Activated CD4-positive, alpha-beta memory T cell treated with anti-CD3 and anti-CD28 coated beads for 36 hours (primary cell): Measurements from ENCODE around the gene CALCR. TPM values are rescaled to one million over a fixed set of nuclear protein-coding genes. Genes with fewer than 3 reads are reported as not detected.

ENCODE experiments used
- CTCF ChIA-PET: fragments of 350-600 bp; sonication (Branson Sonifier 250); formaldehyde crosslinking; loops from one replicate; lab custom pipeline; 2021; ENCODE audit warnings: antibody characterized with exemption, inconsistent platforms; lab: Charles Lee
- POLR2A ChIA-PET: fragments of 350-600 bp; sonication (Branson Sonifier 250); formaldehyde crosslinking; loops from one replicate; lab custom pipeline; 2021; ENCODE audit warnings: antibody characterized with exemption; lab: Charles Lee
- DNase-seq: peaks from one replicate; pipeline ENCODE4 v3.0.0-alpha.2; 2020
- H3K27ac Mint-ChIP-seq: one replicate; pipeline ENCODE4 v1.8.0; 2021; ENCODE audit warnings: mixed read lengths
- H3K27me3 Mint-ChIP-seq: one replicate; pipeline ENCODE4 v1.8.0; 2021; ENCODE audit warnings: mixed read lengths
- H3K36me3 Mint-ChIP-seq: one replicate; pipeline ENCODE4 v1.8.0; 2021; ENCODE audit warnings: mixed read lengths
- H3K4me1 Mint-ChIP-seq: one replicate; pipeline ENCODE4 v1.8.0; 2021; ENCODE audit warnings: low read depth, mixed read lengths
- H3K4me3 Mint-ChIP-seq: one replicate; pipeline ENCODE4 v1.8.0; 2021; ENCODE audit warnings: mild to moderate bottlenecking, mixed read lengths
- H3K9me3 Mint-ChIP-seq: one replicate; pipeline ENCODE4 v1.8.0; 2021; ENCODE audit warnings: mixed read lengths
- intact Hi-C: fragments of 100-400 bp; cut with micrococcal nuclease; formaldehyde crosslinking; loops from one replicate; pipeline ENCODE4 v1.15.1; 2023
- total RNA-seq, 2 experiments: library from RNA; stranded (reverse); gene quantifications; one replicate each; pipeline ENCODE4 v1.2.3, GENCODE V29; 2021

Gene CALCR
- total RNA-seq, 2 experiments from 2014 or later: not detected

DNA sequence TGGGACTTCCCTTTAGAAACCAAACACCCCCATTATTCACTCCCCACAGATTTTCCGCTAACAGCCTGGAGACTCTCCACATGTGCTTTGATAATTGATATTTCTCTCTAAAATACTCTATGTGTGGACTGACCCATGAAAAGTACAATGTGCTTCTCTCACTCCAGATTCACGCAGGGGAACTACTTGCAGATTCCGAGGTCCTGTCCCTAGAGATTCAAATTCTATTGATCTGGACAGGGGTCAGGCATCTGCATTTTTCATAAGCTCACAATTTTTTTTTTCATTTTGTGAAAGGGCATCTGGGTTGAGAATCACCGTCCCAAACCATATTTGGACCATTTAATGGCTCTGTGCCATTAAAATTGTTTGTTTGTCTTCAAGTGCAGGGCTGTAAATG lies 98.7 kb downstream of the CALCR start:
- intact Hi-C loops: no loop called here
- H3K4me3 Mint-ChIP-seq: no peak overlapping the region
- H3K36me3 Mint-ChIP-seq: no peaks in the 10 kb centered on the region
- H3K4me1 Mint-ChIP-seq: no peaks in the 10 kb centered on the region
- H3K27ac Mint-ChIP-seq: no peak overlapping the region
- CTCF ChIA-PET: no interaction called here
- H3K9me3 Mint-ChIP-seq: no peaks in the 10 kb centered on the region
- no peak for DNase-seq
- POLR2A ChIA-PET: no interaction called here
- H3K27me3 Mint-ChIP-seq: no peaks in the 10 kb centered on the region

DNA sequence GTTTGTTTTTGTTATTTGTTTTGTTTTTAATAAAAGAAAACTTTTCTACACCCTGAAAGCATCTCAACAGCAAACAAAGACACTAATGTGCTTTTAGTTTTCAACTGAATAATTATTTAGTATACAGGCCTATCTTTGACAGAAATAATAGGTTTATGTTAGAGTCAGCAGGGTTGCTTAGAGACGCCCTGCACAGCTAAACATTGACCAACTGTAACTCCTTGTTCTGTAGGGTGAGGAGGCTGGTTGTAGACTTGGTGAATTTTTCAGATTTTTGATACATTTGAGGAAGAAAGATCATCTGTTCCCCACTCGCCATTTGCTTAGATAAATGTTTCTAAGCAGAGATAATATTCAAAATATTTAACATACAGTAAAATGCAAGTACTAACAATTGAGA lies 103.1 kb downstream of the CALCR start:
- intact Hi-C loops: no loop called here
- Mint-ChIP-seq H3K27ac (no peak overlapping the region), H3K4me1 (no peaks in the 10 kb centered on the region), H3K27me3 (no peaks in the 10 kb centered on the region), H3K36me3 (no peaks in the 10 kb centered on the region), H3K9me3 (no peaks in the 10 kb centered on the region), H3K4me3 (no peak overlapping the region)
- CTCF ChIA-PET: no interaction called here
- POLR2A ChIA-PET: no interaction called here
- DNase-seq: no peak

DNA sequence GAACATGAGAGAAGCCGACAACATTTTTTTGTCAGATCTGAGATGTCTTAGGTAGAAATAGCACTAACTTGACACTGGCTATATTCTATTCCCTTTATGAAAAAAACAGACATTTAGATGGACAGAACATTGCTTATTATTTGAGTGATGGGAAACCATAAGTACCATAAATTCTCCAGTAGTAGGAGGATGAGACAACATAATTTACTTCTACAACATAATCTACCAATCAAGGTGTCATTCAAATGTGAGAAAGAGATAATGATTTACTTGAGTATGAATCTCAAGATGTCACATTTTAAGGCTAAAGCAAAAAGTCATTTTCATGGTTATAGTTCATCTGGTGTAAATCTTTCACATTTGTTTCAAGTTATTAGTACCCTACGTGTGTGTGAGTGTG lies 110.8 kb downstream of the CALCR start:
- DNase-seq: no peak
- POLR2A ChIA-PET: no interaction called here
- no peaks in the 10 kb centered on the region for H3K9me3 Mint-ChIP-seq

GRCh38 chr7:93461350-93461749 lies 113.2 kb downstream of the CALCR start:
- POLR2A ChIA-PET: no interaction called here
- Mint-ChIP-seq H3K27ac (no peak overlapping the region), H3K4me1 (no peaks in the 10 kb centered on the region), H3K9me3 (no peaks in the 10 kb centered on the region), H3K36me3 (no peaks in the 10 kb centered on the region), H3K4me3 (no peak overlapping the region), H3K27me3 (peaks cover 2% of the 10 kb centered on the region)
- DNase-seq: no peak
- CTCF ChIA-PET: interaction anchor here (1.1 kb wide), 1 partner anchor 934 kb away, joined by 3 read pairs; the partner anchor contains the start of gene COL1A2
- intact Hi-C loops: no loop called here

More for the DNA sequence above, 110.8 kb downstream of the CALCR start:
- Mint-ChIP-seq H3K27me3 (peaks cover 2% of the 10 kb centered on the region), H3K27ac (no peak overlapping the region), H3K4me1 (no peaks in the 10 kb centered on the region), H3K4me3 (no peak overlapping the region), H3K36me3 (no peaks in the 10 kb centered on the region)
- CTCF ChIA-PET: no interaction called here
- intact Hi-C loops: no loop called here

GRCh38 chr7:93453262-93453661 lies 121.3 kb downstream of the CALCR start:
- no peaks in the 10 kb centered on the region for H3K9me3 Mint-ChIP-seq
- ChIA-PET POLR2A (no interaction called here), CTCF (interaction anchor here (1.8 kb wide), 1 partner anchor 10 kb away, joined by 8 read pairs; no protein-coding TSS in a partner anchor)
- H3K27me3 Mint-ChIP-seq: peaks cover 4% of the 10 kb centered on the region
- H3K4me3 Mint-ChIP-seq: no peak overlapping the region
- H3K36me3 Mint-ChIP-seq: no peaks in the 10 kb centered on the region
- no peak for DNase-seq
- H3K4me1 Mint-ChIP-seq: no peaks in the 10 kb centered on the region
- intact Hi-C loops: no loop called here
- H3K27ac Mint-ChIP-seq: no peak overlapping the region

GRCh38 chr7:93448176-93448575 lies 126.3 kb downstream of the CALCR start:
- ChIA-PET CTCF (no interaction called here), POLR2A (no interaction called here)
- Mint-ChIP-seq H3K4me1 (no peaks in the 10 kb centered on the region), H3K9me3 (no peaks in the 10 kb centered on the region), H3K4me3 (no peak overlapping the region), H3K36me3 (no peaks in the 10 kb centered on the region), H3K27me3 (peaks cover 3% of the 10 kb centered on the region), H3K27ac (no peak overlapping the region)
- no peak for DNase-seq
- intact Hi-C loops: no loop called here

DNA sequence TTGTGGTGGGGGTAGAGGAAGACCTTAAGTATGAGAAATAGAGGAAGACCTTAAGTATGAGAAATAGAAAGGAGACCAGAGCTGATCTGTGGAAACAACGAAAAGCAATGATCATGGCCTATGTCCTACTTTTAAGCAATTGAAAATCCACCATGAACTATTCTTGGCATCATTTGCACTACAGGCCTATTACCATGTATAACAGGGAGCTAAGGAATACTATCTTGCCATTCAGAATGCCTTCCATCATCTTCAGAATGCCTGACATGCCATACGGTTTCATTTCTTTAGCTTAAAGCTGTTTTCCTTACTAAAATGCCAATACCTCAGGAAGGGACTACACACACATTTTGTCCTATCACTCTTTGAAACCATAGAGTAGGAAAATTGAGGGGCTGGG lies 127.0 kb downstream of the CALCR start:
- Mint-ChIP-seq H3K4me1 (no peaks in the 10 kb centered on the region), H3K27ac (no peak overlapping the region), H3K9me3 (no peaks in the 10 kb centered on the region), H3K27me3 (no peaks in the 10 kb centered on the region), H3K4me3 (no peak overlapping the region), H3K36me3 (no peaks in the 10 kb centered on the region)
- CTCF ChIA-PET: no interaction called here
- no peak for DNase-seq
- intact Hi-C loops: no loop called here
- POLR2A ChIA-PET: no interaction called here

DNA sequence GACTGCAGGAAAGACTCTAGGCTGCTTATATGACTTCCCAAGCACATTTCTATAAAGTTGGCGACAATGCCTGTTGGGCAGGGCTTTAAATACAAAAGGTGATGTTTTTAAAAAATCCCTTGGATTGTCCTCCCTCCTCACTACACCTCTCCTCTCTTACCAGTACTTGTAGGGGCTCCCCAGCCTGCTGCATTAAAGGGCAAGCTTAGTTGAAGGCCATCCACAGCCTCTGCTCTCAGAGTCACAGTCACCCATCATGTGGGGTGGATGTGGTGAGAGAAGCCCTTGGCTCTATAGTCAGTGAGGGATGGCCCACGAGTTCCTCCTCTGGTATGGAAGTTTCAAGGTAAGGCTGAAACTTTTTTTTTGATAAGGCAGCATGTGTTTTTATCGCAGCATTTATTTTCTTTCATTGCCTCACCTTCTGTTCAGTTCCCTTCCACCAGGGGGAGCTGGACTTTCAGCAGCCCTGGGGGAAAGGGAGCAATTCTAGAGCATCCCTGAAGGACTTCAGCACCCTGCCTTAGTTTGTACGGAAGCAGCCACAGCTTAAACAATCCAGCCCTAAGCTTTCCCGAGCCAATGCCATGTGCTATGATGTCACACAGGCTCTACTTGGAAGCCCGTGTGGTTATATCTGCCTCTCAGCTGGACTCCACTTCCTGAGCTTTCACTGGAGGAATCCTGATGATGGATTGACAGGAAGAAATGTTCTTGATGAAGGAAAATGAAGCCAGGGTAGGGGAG lies 131.9 kb downstream of the CALCR start:
- peak; percentile 42 for DNase-seq
- no peaks in the 10 kb centered on the region for H3K36me3 Mint-ChIP-seq
- ChIA-PET POLR2A (no interaction called here), CTCF (interaction anchor here (0.6 to 2.2 kb wide), 12 partner anchors 9 to 952 kb away, joined by 3 to 15 read pairs (median 4); partner anchors contain the start of gene COL1A2)
- intact Hi-C loops: loop anchor here (2.0 to 5.0 kb wide), 2 partner anchors 645 to 952 kb away; partner anchors contain the start of gene COL1A2
- no peaks in the 10 kb centered on the region for H3K4me1 Mint-ChIP-seq
- no peaks in the 10 kb centered on the region for H3K9me3 Mint-ChIP-seq
- no peak overlapping the region for H3K4me3 Mint-ChIP-seq
- no peak overlapping the region for H3K27ac Mint-ChIP-seq
- no peaks in the 10 kb centered on the region for H3K27me3 Mint-ChIP-seq

DNA sequence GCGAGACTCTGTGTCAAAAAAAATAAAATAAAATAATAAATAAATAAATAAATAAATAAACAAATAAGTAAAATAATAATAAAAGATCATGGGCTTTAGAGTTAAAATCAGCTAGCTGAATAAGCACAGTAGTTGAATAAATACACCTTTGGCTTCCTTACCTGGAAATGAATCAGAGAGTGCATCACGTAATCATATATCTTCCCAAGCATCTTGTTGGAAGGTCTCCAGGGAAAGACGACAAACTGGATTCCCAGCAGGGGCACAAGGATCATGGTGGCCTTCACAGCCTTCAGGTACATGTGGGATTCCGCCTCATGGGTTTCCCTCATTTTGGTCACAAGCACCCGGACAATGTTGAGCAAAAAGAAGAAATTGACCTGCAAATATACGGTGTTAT lies 138.7 kb downstream of the CALCR start:
- Mint-ChIP-seq H3K36me3 (no peaks in the 10 kb centered on the region), H3K4me1 (no peaks in the 10 kb centered on the region), H3K27me3 (no peaks in the 10 kb centered on the region), H3K9me3 (no peaks in the 10 kb centered on the region), H3K4me3 (no peak overlapping the region), H3K27ac (no peak overlapping the region)
- ChIA-PET CTCF (no interaction called here), POLR2A (no interaction called here)
- intact Hi-C loops: no loop called here
- DNase-seq: no peak

DNA sequence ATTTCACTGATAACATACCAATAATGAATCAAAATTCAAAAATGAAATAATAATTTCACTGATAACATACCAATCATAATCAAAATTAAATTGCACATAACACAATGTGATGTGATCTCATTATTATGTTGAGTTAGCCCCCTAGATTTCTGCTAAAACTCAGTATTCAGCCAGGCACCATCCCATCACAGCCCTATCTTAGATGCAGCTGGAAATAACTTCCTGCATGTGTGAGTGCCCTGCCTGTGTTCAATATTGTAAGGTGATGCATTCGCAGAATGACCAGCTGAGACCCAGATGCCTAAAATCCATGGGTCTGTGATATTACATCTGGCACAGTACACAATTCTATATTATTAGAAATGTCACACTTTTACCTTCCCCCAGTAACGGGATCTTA lies 142.4 kb downstream of the CALCR start:
- no peaks in the 10 kb centered on the region for H3K4me1 Mint-ChIP-seq
- no peaks in the 10 kb centered on the region for H3K9me3 Mint-ChIP-seq
- DNase-seq: no peak
- no peak overlapping the region for H3K4me3 Mint-ChIP-seq
- H3K27me3 Mint-ChIP-seq: no peaks in the 10 kb centered on the region
- no peaks in the 10 kb centered on the region for H3K36me3 Mint-ChIP-seq
- POLR2A ChIA-PET: no interaction called here
- intact Hi-C loops: no loop called here
- CTCF ChIA-PET: interaction anchor here (3.8 kb wide), 1 partner anchor 11 kb away, joined by 15 read pairs; no protein-coding TSS in a partner anchor
- no peak overlapping the region for H3K27ac Mint-ChIP-seq

DNA sequence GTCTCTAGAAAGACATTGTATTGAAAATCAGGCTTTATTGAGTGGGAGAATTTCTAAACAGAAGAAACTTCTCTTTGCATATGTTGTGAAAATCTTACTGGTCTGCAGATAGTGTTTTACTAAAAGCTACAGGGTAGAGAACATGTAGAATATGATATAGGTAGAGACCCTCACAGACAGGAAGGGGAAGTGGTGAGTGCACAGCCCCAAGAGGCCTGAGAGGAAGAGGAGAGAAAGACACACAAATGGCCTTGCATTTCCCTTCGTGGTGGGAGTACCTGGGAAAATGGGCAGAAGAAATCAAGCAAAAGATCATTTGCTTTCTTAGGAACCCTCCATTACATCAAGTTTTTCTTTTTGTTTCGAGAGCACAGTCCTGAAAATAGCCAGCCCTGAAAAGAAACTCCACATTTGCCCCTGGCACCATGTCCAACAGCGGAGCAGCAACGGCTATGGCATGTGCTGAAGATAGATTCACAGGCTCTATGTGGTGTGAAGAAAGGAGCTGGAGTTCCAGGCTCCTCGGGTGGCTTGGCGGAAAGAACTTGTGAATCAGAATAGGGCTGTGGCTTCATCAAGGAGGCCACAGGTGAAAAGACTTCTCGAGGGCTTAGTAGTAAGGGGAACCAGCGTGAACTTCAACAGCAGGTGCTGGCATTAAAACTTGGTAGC lies 143.5 kb downstream of the CALCR start:
- intact Hi-C loops: no loop called here
- CTCF ChIA-PET: interaction anchor here (3.8 kb wide), 1 partner anchor 12 kb away, joined by 15 read pairs; no protein-coding TSS in a partner anchor
- H3K4me3 Mint-ChIP-seq: no peak overlapping the region
- POLR2A ChIA-PET: no interaction called here
- H3K9me3 Mint-ChIP-seq: no peaks in the 10 kb centered on the region
- H3K4me1 Mint-ChIP-seq: no peaks in the 10 kb centered on the region
- no peaks in the 10 kb centered on the region for H3K36me3 Mint-ChIP-seq
- DNase-seq: no peak
- no peak overlapping the region for H3K27ac Mint-ChIP-seq
- no peaks in the 10 kb centered on the region for H3K27me3 Mint-ChIP-seq

DNA sequence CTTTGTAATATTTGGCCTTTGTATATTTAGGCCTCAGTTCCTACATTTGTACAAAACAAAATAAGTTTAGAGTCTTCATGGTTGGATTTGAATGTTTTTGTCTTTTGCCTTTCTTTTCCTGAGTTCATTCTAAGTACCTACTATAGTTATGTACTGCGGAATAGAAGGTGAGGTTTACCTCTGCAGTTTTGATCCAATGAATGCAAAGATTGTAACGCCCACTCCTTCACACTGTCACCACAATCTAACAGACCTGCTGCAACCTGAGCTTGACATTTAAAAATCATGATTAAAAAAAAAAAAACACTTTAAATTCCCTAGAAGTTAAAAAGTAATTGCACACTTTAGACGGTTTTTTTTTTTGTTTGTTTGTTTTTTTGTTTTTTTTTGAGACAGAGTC lies 145.0 kb downstream of the CALCR start:
- Mint-ChIP-seq H3K9me3 (no peaks in the 10 kb centered on the region), H3K27me3 (no peaks in the 10 kb centered on the region), H3K4me3 (no peak overlapping the region), H3K4me1 (no peaks in the 10 kb centered on the region), H3K27ac (no peak overlapping the region), H3K36me3 (no peaks in the 10 kb centered on the region)
- no peak for DNase-seq
- intact Hi-C loops: no loop called here
- ChIA-PET POLR2A (no interaction called here), CTCF (interaction anchor here (0.6 to 3.8 kb wide), 2 partner anchors 14 to 287 kb away, joined by 3 to 15 read pairs; no protein-coding TSS in a partner anchor)
